Caco-2 (cell line): ENCODE results near the gene TEDDM1. TPM values are rescaled to one million over a fixed set of nuclear protein-coding genes. Genes with fewer than 3 reads are reported as not detected.
"Not testable (repeated sequence)": the region's sequence is repeated elsewhere in the genome, so short reads cannot be mapped to it uniquely, and the experiment has no call there.

ENCODE experiments used
- Bru-seq: library from RNA; stranded (reverse); fragments of 400-500 nt; gene quantifications from one replicate; lab custom pipeline; 2021; lab: Mats Ljungman, UMichigan
- BruChase-seq, 2 experiments: library from RNA; stranded (reverse); fragments of 400-500 nt; gene quantifications; one replicate each; lab custom pipeline; 2021; lab: Mats Ljungman, UMichigan
- BruUV-seq: library from RNA; stranded (reverse); fragments of 400-500 nt; replicated peaks from 2 replicates; lab custom pipeline; 2021; lab: Mats Ljungman, UMichigan
- CTCF ChIA-PET: fragments of 300-600 bp; sonication (Branson Sonifier 250); formaldehyde crosslinking; loops from one replicate; lab custom pipeline; 2022; ENCODE audit warnings: antibody characterized with exemption; lab: Charles Lee
- POLR2A ChIA-PET: fragments of 300-600 bp; sonication (Branson Sonifier 250); formaldehyde crosslinking; loops from one replicate; lab custom pipeline; 2022; ENCODE audit warnings: antibody characterized with exemption; lab: Charles Lee
- DNase-seq, 2 experiments: peaks; one replicate each; pipeline versions ENCODE4 v3.0.0 to v3.0.0-alpha.2; 2020 to 2022
- H3K27me3 ChIP-seq: replicated peaks from 2 replicates; pipeline ENCODE4 v1.6.0; 2011; ENCODE audit warnings: low read length; ENCODE audit not compliant: control insufficient read depth, insufficient read depth
- H3K36me3 ChIP-seq: 2 replicates; pipeline ENCODE4 v1.5.1; 2011; ENCODE audit warnings: low read length; ENCODE audit not compliant: control insufficient read depth, insufficient read depth
- H3K4me1 ChIP-seq: fragments of 250-450 bp; sonication (Bioruptor Pico); 2 replicates; pipeline ENCODE4 v1.5.1; 2020; ENCODE audit warnings: mild to moderate bottlenecking
- H3K4me3 ChIP-seq: 2 replicates; pipeline ENCODE4 v1.5.1; 2011; ENCODE audit warnings: low read depth, mild to moderate bottlenecking, control low read depth, low read length
- H3K9me3 ChIP-seq: fragments of 250-450 bp; sonication (Bioruptor Pico); 2 replicates; pipeline ENCODE4 v1.5.1; 2020; ENCODE audit warnings: mild to moderate bottlenecking, moderate library complexity
- H3K27ac Mint-ChIP-seq: one replicate; pipeline ENCODE4 v1.8.0; 2022; ENCODE audit warnings: mixed read lengths; ENCODE audit not compliant: unreplicated experiment
- H3K27me3 Mint-ChIP-seq: one replicate; pipeline ENCODE4 v1.8.0; 2022; ENCODE audit warnings: mixed read lengths; ENCODE audit not compliant: insufficient read depth, unreplicated experiment
- H3K36me3 Mint-ChIP-seq: one replicate; pipeline ENCODE4 v1.8.0; 2022; ENCODE audit warnings: mild to moderate bottlenecking, mixed read lengths; ENCODE audit not compliant: insufficient read depth, unreplicated experiment
- H3K4me1 Mint-ChIP-seq: one replicate; pipeline ENCODE4 v1.8.0; 2022; ENCODE audit warnings: low read depth, mixed read lengths; ENCODE audit not compliant: unreplicated experiment
- H3K4me3 Mint-ChIP-seq: one replicate; pipeline ENCODE4 v1.8.0; 2022; ENCODE audit warnings: mild to moderate bottlenecking, moderate library complexity, mixed read lengths; ENCODE audit not compliant: unreplicated experiment
- H3K9me3 Mint-ChIP-seq: one replicate; pipeline ENCODE4 v1.8.0; 2022; ENCODE audit warnings: mixed read lengths; ENCODE audit not compliant: unreplicated experiment
- CTCF ChIP-seq, 2 experiments: fragments of 200-600 bp in 1 of 2; IDR thresholded peaks; 1 replicate in 1 of 2; 2 replicates in 1 of 2; pipeline versions ENCODE4 v1.5.1 to v1.8.0; 2011 to 2022; ENCODE audit warnings: antibody characterized with exemption in 1 of 2, control low read depth in 1 of 2, inconsistent platforms in 1 of 2, low read depth in 1 of 2, low read length in 1 of 2, mild to moderate bottlenecking in 1 of 2, moderate library complexity in 1 of 2; ENCODE audit not compliant: insufficient read depth in 1 of 2, severe bottlenecking in 1 of 2, unreplicated experiment in 1 of 2
- intact Hi-C: fragments of 100-400 bp; cut with micrococcal nuclease; formaldehyde crosslinking; loops from one replicate; pipeline ENCODE4 v1.10.0; 2022; ENCODE audit not compliant: unreplicated experiment
- long read RNA-seq: library from polyadenylated mRNA; stranded (forward); transcript quantifications from one replicate; pipeline ENCODE4 v2.0.0, GENCODE V29; 2022
- total RNA-seq: library from RNA; stranded (reverse); gene quantifications from 2 replicates; pipeline ENCODE4 v1.2.3, GENCODE V29; 2022

Gene TEDDM1
- not detected in 2 replicates for total RNA-seq
- Bru-seq, nascent RNA, result not detected
- BruChase-seq, experiment 1, labeled RNA remaining after a 2-hour chase, result not detected
- BruChase-seq, experiment 2, labeled RNA remaining after a 6-hour chase, result not detected
- long read RNA-seq, result 0 reads

- Mint-ChIP-seq H3K4me1 (peaks cover 28% of the 10 kb centered on the region), H3K36me3 (no peaks in the 10 kb centered on the region), H3K4me3 (no peak within 1 kb of the TSS), H3K27me3 (no peaks in the 10 kb centered on the region), H3K27ac (no peak within 1 kb of the TSS), H3K9me3 (peaks cover 11% of the 10 kb centered on the region)
- no TSS peak for BruUV-seq
- H3K4me1 ChIP-seq, result peaks cover 22% of the 10 kb centered on the region
- H3K9me3 ChIP-seq, result peaks cover 18% of the 10 kb centered on the region
- H3K27me3 ChIP-seq, result no peaks in the 10 kb centered on the region
- TF ChIP-seq CTCF (IDR thresholded peaks at IDR 0.05; ENCODE audit: insufficient read depth in 1 of 2, low read depth in 1 of 2, low read length in 1 of 2, severe bottlenecking in 1 of 2, unreplicated experiment in 1 of 2), result no peak
- DNase-seq, result no peak
- intact Hi-C loops, result no loop called here
- POLR2A ChIA-PET, result interaction anchor here (0.7 kb wide), 1 partner anchor 21 kb away, joined by 6 read pairs; no protein-coding TSS in a partner anchor
- CTCF ChIA-PET, result no interaction called here
- H3K4me3 ChIP-seq, result no peak within 1 kb of the TSS
- H3K36me3 ChIP-seq, result no peaks in the 10 kb centered on the region
Measured at GRCh38 chr1:182400567-182400966, at the start of gene TEDDM1. Gene TEDDM1 (minus strand): TSS chr1:182400667. CDS start chr1:182400485, 182 bp downstream.

GRCh38 chr1:182450087-182450486 lies 49.6 kb upstream of the TEDDM1 start, which contains the start of gene RGSL1:
Gene RGSL1 (plus strand): TSS chr1:182450146. CDS start chr1:182450166, 20 bp downstream.
- no peaks in the 10 kb centered on the region for H3K4me1 ChIP-seq
- no peaks in the 10 kb centered on the region for H3K27me3 ChIP-seq
- Mint-ChIP-seq H3K27ac (no peak within 1 kb of the TSS), H3K36me3 (no peaks in the 10 kb centered on the region), H3K4me1 (no peaks in the 10 kb centered on the region), H3K9me3 (no peaks in the 10 kb centered on the region), H3K27me3 (peaks cover 15% of the 10 kb centered on the region), H3K4me3 (no peak within 1 kb of the TSS)
- H3K4me3 ChIP-seq, result no peak within 1 kb of the TSS
- ChIA-PET CTCF (no interaction called here), POLR2A (no interaction called here)
- no peak for DNase-seq
- intact Hi-C loops, result no loop called here
- no peak for TF ChIP-seq CTCF (IDR thresholded peaks at IDR 0.05; ENCODE audit: insufficient read depth in 1 of 2, low read depth in 1 of 2, low read length in 1 of 2, severe bottlenecking in 1 of 2, unreplicated experiment in 1 of 2)
- BruUV-seq, result no TSS peak
- H3K36me3 ChIP-seq, result no peaks in the 10 kb centered on the region
- no peaks in the 10 kb centered on the region for H3K9me3 ChIP-seq

- TF ChIP-seq CTCF (IDR thresholded peaks at IDR 0.05; ENCODE audit: insufficient read depth in 1 of 2, low read depth in 1 of 2, low read length in 1 of 2, severe bottlenecking in 1 of 2, unreplicated experiment in 1 of 2), result no peak
- ChIA-PET POLR2A (no interaction called here), CTCF (no interaction called here)
- intact Hi-C loops, result loop anchor here (5.0 kb wide), 1 partner anchor 360 kb away; no protein-coding TSS in a partner anchor
- Mint-ChIP-seq H3K4me3 (no peak overlapping the region), H3K36me3 (no peaks in the 10 kb centered on the region), H3K27ac (no peak overlapping the region), H3K4me1 (no peaks in the 10 kb centered on the region), H3K27me3 (peaks cover 5% of the 10 kb centered on the region), H3K9me3 (no peaks in the 10 kb centered on the region)
- DNase-seq, result no peak
- H3K4me3 ChIP-seq, result no peak overlapping the region
- no peaks in the 10 kb centered on the region for H3K36me3 ChIP-seq
- no TSS peak for BruUV-seq
- no peaks in the 10 kb centered on the region for H3K9me3 ChIP-seq
- H3K27me3 ChIP-seq, result no peaks in the 10 kb centered on the region
- H3K4me1 ChIP-seq, result no peaks in the 10 kb centered on the region
Measured at GRCh38 chr1:182447660-182448059, 47.2 kb upstream of the TEDDM1 start.

GRCh38 chr1:182447124-182447523 lies 46.7 kb upstream of the TEDDM1 start:
- DNase-seq, H3K27me3 Mint-ChIP-seq, H3K4me1 Mint-ChIP-seq, H3K9me3 Mint-ChIP-seq, H3K36me3 Mint-ChIP-seq, H3K4me3 Mint-ChIP-seq, H3K9me3 ChIP-seq, H3K36me3 ChIP-seq, H3K4me1 ChIP-seq, BruUV-seq, H3K4me3 ChIP-seq, POLR2A ChIA-PET, H3K27ac Mint-ChIP-seq, CTCF ChIA-PET, H3K27me3 ChIP-seq: not testable (repeated sequence)
- intact Hi-C loops, result loop anchor here (5.0 kb wide), 1 partner anchor 360 kb away; no protein-coding TSS in a partner anchor
